PC-3 (cell line): ENCODE data around the gene JADE1. TPM values are rescaled to one million over a fixed set of nuclear protein-coding genes. Genes with fewer than 3 reads are reported as not detected.

Experiments used
- ATAC-seq: fragments of 200-7000 bp; cut with Tn5 transposase; 2 replicates; pipeline ENCODE4 v1.9.1; 2020; ENCODE audit warnings: mild to moderate bottlenecking, moderate library complexity
- BruUV-seq: library from RNA; stranded (reverse); fragments of 400-500 nt; replicated peaks from 2 replicates; lab custom pipeline; 2021; lab: Mats Ljungman, UMichigan
- CTCF ChIA-PET: fragments of 300-600 bp; sonication (Branson Sonifier 250); formaldehyde crosslinking; loops from one replicate; lab custom pipeline; 2022; ENCODE audit warnings: antibody characterized with exemption; lab: Charles Lee
- POLR2A ChIA-PET: fragments of 300-600 bp; sonication (Branson Sonifier 250); formaldehyde crosslinking; loops from one replicate; lab custom pipeline; 2022; ENCODE audit warnings: antibody characterized with exemption; ENCODE audit not compliant: unreplicated experiment; lab: Charles Lee
- DNase-seq: peaks from one replicate; pipeline ENCODE4 v3.0.0-alpha.2; 2015
- H2AFZ ChIP-seq: fragments of 300-600 bp; sonication (generic); 2 replicates; pipeline ENCODE4 v1.6.0; 2016; ENCODE audit warnings: antibody characterized with exemption, low read length
- H3F3A ChIP-seq: fragments of 300-600 bp; sonication (generic); one replicate; pipeline ENCODE4 v1.6.0; 2017; ENCODE audit warnings: antibody characterized with exemption, low read length, control low read depth, mild to moderate bottlenecking; ENCODE audit not compliant: unreplicated experiment
- H3K27ac ChIP-seq: fragments of 300-600 bp; sonication (generic); 2 replicates; pipeline ENCODE4 v1.5.1; 2016; ENCODE audit warnings: mild to moderate bottlenecking, low read length
- H3K27me3 ChIP-seq: fragments of 300-600 bp; sonication (generic); 2 replicates; pipeline ENCODE4 v1.6.1; 2016; ENCODE audit warnings: low read length, mixed read lengths
- H3K36me3 ChIP-seq: fragments of 300-600 bp; sonication (generic); 2 replicates; pipeline ENCODE4 v1.6.1; 2016; ENCODE audit warnings: low read depth, mixed run types, low read length, mixed read lengths
- H3K4me1 ChIP-seq: fragments of 300-600 bp; sonication (generic); 2 replicates; pipeline ENCODE4 v1.5.1; 2016; ENCODE audit warnings: low read length; ENCODE audit not compliant: insufficient read depth
- H3K4me2 ChIP-seq: fragments of 300-600 bp; sonication (generic); 2 replicates; pipeline ENCODE4 v1.6.0; 2016; ENCODE audit warnings: low read length
- H3K4me3 ChIP-seq: fragments of 300-600 bp; sonication (generic); 2 replicates; pipeline ENCODE4 v1.5.1; 2016; ENCODE audit warnings: mild to moderate bottlenecking, low read length, mixed read lengths
- H3K79me2 ChIP-seq: fragments of 300-600 bp; sonication (generic); 2 replicates; pipeline ENCODE4 v1.6.1; 2017; ENCODE audit warnings: low read length, mixed read lengths
- H3K9ac ChIP-seq: fragments of 300-600 bp; sonication (generic); 2 replicates; pipeline ENCODE4 v1.6.0; 2016; ENCODE audit warnings: mild to moderate bottlenecking, low read length
- H3K9me2 ChIP-seq: fragments of 300-600 bp; sonication (generic); replicated peaks from 2 replicates; pipeline ENCODE4 v1.6.1; 2016; ENCODE audit warnings: mixed run types, low read length, mixed read lengths
- H3K9me3 ChIP-seq: fragments of 300-600 bp; sonication (generic); 2 replicates; pipeline ENCODE4 v1.6.1; 2016; ENCODE audit warnings: low read length, mixed read lengths
- H4K20me1 ChIP-seq: fragments of 300-600 bp; sonication (generic); 2 replicates; pipeline ENCODE4 v1.6.1; 2016; ENCODE audit warnings: low read length, mixed read lengths
- CTCF ChIP-seq: fragments of 300-600 bp; sonication (generic); conservative IDR thresholded peaks from 2 replicates; pipeline ENCODE4 v1.5.1; 2017; ENCODE audit warnings: antibody characterized with exemption, low read depth, mild to moderate bottlenecking, low read length
- EZH2 ChIP-seq: fragments of 300-600 bp; sonication (generic); IDR thresholded peaks from one replicate; pipeline ENCODE4 v1.6.1; 2017; ENCODE audit warnings: antibody characterized with exemption, mild to moderate bottlenecking, low read length; ENCODE audit not compliant: unreplicated experiment
- EZH2phosphoT487 ChIP-seq: fragments of 300-600 bp; sonication (generic); IDR thresholded peaks from 2 replicates; pipeline ENCODE4 v1.6.1; 2018; ENCODE audit warnings: mild to moderate bottlenecking, antibody characterized with exemption, low read length, borderline replicate concordance
- intact Hi-C: fragments of 100-400 bp; cut with micrococcal nuclease; formaldehyde crosslinking; loops from 2 replicates; pipeline ENCODE4 v1.9.0; 2023
- total RNA-seq: library from RNA; depleted of rRNA; stranded (reverse); fragments of >200 nt; gene quantifications from 2 replicates; pipeline ENCODE4 v1.2.3, GENCODE V29; 2014

JADE1 gene
- total RNA-seq, 1 experiment from 2014 or later = 10.8 TPM

GRCh38 chr4:128916832-128917231 is 107.3 kb downstream of the JADE1 start:
- DNase-seq (no peak), ATAC-seq (no peak)
- Histone ChIP-seq H3K4me3 (no peak overlapping the region), H3K36me3 (no peaks in the 10 kb centered on the region), H3K27ac (no peak overlapping the region), H3K4me2 (no peak overlapping the region), H3K27me3 (no peaks in the 10 kb centered on the region), H2AFZ (no peak overlapping the region), H3K9me3 (no peaks in the 10 kb centered on the region), H3K9ac (no peak overlapping the region), H3F3A (no peaks in the 10 kb centered on the region), H3K9me2 (no peaks in the 10 kb centered on the region), H4K20me1 (no peaks in the 10 kb centered on the region), H3K4me1 (no peaks in the 10 kb centered on the region), H3K79me2 (no peaks in the 10 kb centered on the region)
- no TSS peak for BruUV-seq
- TF ChIP-seq EZH2phosphoT487 (no peak), EZH2 (no peak), CTCF (no peak)
- intact Hi-C loops = no loop called here
- POLR2A ChIA-PET = no interaction called here
- CTCF ChIA-PET = no interaction called here

- Histone ChIP-seq H3K27ac (no peak overlapping the region), H3K4me2 (no peak overlapping the region), H3K9me2 (no peaks in the 10 kb centered on the region), H3K27me3 (no peaks in the 10 kb centered on the region), H3K9ac (no peak overlapping the region), H4K20me1 (no peaks in the 10 kb centered on the region), H3K4me1 (no peaks in the 10 kb centered on the region), H3K36me3 (no peaks in the 10 kb centered on the region), H3K9me3 (no peaks in the 10 kb centered on the region), H2AFZ (no peak overlapping the region), H3K4me3 (no peak overlapping the region), H3K79me2 (no peaks in the 10 kb centered on the region), H3F3A (no peaks in the 10 kb centered on the region)
- DNase-seq (no peak), ATAC-seq (no peak)
- TF ChIP-seq CTCF = no peak
- CTCF ChIA-PET = no interaction called here
- intact Hi-C loops = no loop called here
- no TSS peak for BruUV-seq
- POLR2A ChIA-PET = no interaction called here
Observed at GRCh38 chr4:128917781-128918180, 108.3 kb downstream of the JADE1 start.

GRCh38 chr4:128921954-128922353 is 112.5 kb downstream of the JADE1 start:
- Histone ChIP-seq H3K4me1 (no peaks in the 10 kb centered on the region), H3K4me2 (no peak overlapping the region), H3K9ac (no peak overlapping the region), H4K20me1 (no peaks in the 10 kb centered on the region), H3K9me3 (no peaks in the 10 kb centered on the region), H3K9me2 (no peaks in the 10 kb centered on the region), H3K79me2 (no peaks in the 10 kb centered on the region), H3K27ac (no peak overlapping the region), H3K36me3 (no peaks in the 10 kb centered on the region), H2AFZ (no peak overlapping the region), H3F3A (no peaks in the 10 kb centered on the region), H3K27me3 (no peaks in the 10 kb centered on the region), H3K4me3 (no peak overlapping the region)
- ChIA-PET POLR2A (no interaction called here), CTCF (no interaction called here)
- DNase-seq (no peak), ATAC-seq (no peak)
- intact Hi-C loops = no loop called here
- BruUV-seq = no TSS peak
- no peak for TF ChIP-seq EZH2phosphoT487
- no peak for TF ChIP-seq CTCF
- TF ChIP-seq EZH2 = no peak
